ENCODE measurements around the gene NAPSA. TPM values are rescaled to one million over a fixed set of nuclear protein-coding genes. Genes with fewer than 3 reads are reported as not detected.

The NAPSA gene
- total RNA-seq (2012; rRNA removed): 0.22 TPM in 1 of 2 replicates, not detected in the other

DNA sequence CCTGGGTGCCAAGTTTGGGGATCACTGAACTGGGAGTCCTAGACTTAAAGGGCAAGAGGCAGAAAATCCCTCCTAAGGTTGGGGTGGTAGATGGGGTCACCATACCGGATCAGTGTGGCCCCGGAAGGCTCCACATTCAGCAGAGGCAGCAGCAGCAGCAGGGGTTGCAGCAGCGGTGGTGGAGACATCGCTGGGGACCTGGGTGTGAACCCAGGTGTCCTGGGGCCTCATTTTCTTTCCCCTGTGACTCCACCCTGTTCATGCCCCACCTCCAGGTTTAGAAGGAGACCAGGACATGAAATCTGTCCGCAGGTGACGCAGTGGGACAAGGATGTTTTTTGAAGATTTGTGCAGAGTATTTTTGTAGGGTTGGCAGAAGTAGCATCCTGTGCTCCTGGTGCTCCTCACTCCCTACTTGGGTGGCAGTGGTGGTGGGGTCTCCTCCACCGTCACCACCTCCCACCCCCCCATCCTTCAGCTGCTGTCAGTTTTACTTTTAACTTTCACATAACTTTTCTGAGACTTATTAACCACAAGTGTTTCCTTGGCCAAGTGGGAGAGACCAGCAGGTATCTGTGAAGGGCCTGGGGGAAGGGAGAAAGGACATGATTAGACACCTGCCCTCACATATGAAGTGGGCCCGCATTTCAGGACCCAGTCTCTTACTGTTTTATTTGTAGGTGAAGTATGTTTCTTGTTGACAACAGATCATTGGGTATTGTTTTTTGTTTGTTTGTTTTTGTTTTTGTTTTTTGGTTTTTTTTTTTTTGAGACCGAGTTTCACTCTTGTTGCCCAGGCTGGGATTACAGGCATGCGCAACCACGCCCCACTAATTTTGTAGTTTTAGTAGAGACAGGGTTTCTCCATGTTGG, at the start of gene NAPSA:
Gene NAPSA (minus strand): TSS at position 206 of the 873 bp plus-strand sequence. CDS start 18 bp downstream, at position 188.
- no peaks in the 10 kb centered on the region for H3K36me3 ChIP-seq (ENCODE audit: insufficient read depth, low read length)
- H3K4me1 ChIP-seq (ENCODE audit: control insufficient read depth, insufficient read depth, low read length): peaks cover 4% of the 10 kb centered on the region
- no peak within 1 kb of the TSS for H3K9ac ChIP-seq (ENCODE audit: low read depth, low read length)
- H3K4me3 ChIP-seq (ENCODE audit: low read length): no peak within 1 kb of the TSS
- H3K27me3 ChIP-seq (ENCODE audit: control insufficient read depth, insufficient read depth, low read length): no peaks in the 10 kb centered on the region
- no peak within 1 kb of the TSS for H3K4me2 ChIP-seq (ENCODE audit: low read length)
- no peaks in the 10 kb centered on the region for H3K9me3 ChIP-seq (replicated peaks; ENCODE audit: low read length)

GRCh38 chr19:50413531-50413930, 48.1 kb upstream of the NAPSA start:
- Histone ChIP-seq H3K9me3 (replicated peaks; ENCODE audit: low read length) (no peaks in the 10 kb centered on the region), H3K4me3 (ENCODE audit: low read length) (no peak overlapping the region), H3K4me1 (ENCODE audit: control insufficient read depth, insufficient read depth, low read length) (no peaks in the 10 kb centered on the region), H3K27me3 (ENCODE audit: control insufficient read depth, insufficient read depth, low read length) (no peaks in the 10 kb centered on the region), H3K4me2 (ENCODE audit: low read length) (no peak overlapping the region), H3K9ac (ENCODE audit: low read depth, low read length) (no peak overlapping the region), H3K36me3 (ENCODE audit: insufficient read depth, low read length) (no peaks in the 10 kb centered on the region)

DNA sequence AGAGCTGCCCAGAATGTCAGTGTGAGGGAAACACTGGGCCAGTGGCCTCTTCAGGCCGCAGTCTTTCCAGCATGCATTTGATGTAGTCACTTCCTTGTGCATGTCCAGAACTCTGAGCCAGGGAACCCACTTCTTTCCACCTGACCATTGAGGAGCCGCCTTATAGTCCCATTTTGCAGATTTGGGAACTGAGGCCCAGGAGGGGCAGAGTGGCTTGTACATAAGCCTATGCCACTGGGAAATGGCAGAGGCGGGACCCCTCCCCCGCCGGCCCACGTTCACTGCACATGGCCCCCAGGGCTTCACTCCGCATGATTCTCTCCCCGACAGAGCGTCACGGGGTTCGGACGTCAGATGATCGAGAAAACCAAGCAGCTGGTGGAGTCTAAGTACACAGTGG, 47.7 kb upstream of the NAPSA start:
- no peaks in the 10 kb centered on the region for H3K27me3 ChIP-seq (ENCODE audit: control insufficient read depth, insufficient read depth, low read length)
- H3K9me3 ChIP-seq (replicated peaks; ENCODE audit: low read length): no peaks in the 10 kb centered on the region
- no peak overlapping the region for H3K9ac ChIP-seq (ENCODE audit: low read depth, low read length)
- H3K4me3 ChIP-seq (ENCODE audit: low read length): no peak overlapping the region
- no peaks in the 10 kb centered on the region for H3K36me3 ChIP-seq (ENCODE audit: insufficient read depth, low read length)
- H3K4me1 ChIP-seq (ENCODE audit: control insufficient read depth, insufficient read depth, low read length): no peaks in the 10 kb centered on the region
- no peak overlapping the region for H3K4me2 ChIP-seq (ENCODE audit: low read length)

DNA sequence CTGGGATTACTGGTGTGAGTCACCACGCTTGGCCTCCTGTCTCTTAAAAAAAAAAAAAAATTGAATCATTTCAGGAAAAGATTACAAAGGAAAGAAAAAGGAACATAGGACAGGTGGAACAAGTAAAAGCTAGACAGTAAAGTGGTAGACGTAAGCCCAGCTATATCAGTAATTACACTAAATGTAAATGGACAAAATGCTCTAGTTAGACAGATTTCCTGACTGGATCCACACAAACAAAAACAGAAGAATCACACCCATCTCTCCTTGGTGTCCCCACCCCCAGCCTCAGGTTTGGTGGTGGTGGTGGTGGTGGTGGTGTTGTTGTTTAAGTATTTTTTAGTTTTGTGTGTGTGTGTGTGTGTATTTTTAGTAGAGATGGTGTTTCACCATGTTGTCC, 47.0 kb upstream of the NAPSA start:
- Histone ChIP-seq H3K27me3 (ENCODE audit: control insufficient read depth, insufficient read depth, low read length) (no peaks in the 10 kb centered on the region), H3K4me2 (ENCODE audit: low read length) (no peak overlapping the region), H3K36me3 (ENCODE audit: insufficient read depth, low read length) (no peaks in the 10 kb centered on the region), H3K4me3 (ENCODE audit: low read length) (no peak overlapping the region), H3K9me3 (replicated peaks; ENCODE audit: low read length) (no peaks in the 10 kb centered on the region), H3K4me1 (ENCODE audit: control insufficient read depth, insufficient read depth, low read length) (no peaks in the 10 kb centered on the region), H3K9ac (ENCODE audit: low read depth, low read length) (no peak overlapping the region)

- Histone ChIP-seq H3K36me3 (ENCODE audit: insufficient read depth, low read length) (no peaks in the 10 kb centered on the region), H3K9ac (ENCODE audit: low read depth, low read length) (no peak overlapping the region), H3K4me1 (ENCODE audit: control insufficient read depth, insufficient read depth, low read length) (no peaks in the 10 kb centered on the region), H3K4me3 (ENCODE audit: low read length) (no peak overlapping the region), H3K4me2 (ENCODE audit: low read length) (no peak overlapping the region), H3K27me3 (ENCODE audit: control insufficient read depth, insufficient read depth, low read length) (no peaks in the 10 kb centered on the region), H3K9me3 (replicated peaks; ENCODE audit: low read length) (no peaks in the 10 kb centered on the region)
Observed at GRCh38 chr19:50410109-50410508, 44.7 kb upstream of the NAPSA start.

DNA sequence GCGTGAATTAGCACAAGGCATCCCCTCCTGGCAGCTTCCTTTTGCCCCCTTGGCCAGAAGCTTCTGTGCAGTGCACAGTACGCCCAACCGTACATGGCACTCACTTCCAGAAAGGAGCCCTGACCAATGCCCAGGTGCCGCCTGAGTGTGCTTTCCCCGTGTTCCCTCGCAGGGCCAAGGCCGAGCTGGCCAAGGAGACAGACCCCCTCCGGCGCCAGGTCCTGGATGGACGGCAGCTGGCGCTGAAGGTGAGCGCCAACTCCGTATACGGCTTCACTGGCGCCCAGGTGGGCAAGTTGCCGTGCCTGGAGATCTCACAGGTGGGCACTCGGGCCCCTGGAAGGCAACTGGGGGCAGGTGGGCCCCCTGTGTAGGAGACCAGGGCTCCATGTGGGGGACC, 43.9 kb upstream of the NAPSA start:
- H3K9me3 ChIP-seq (replicated peaks; ENCODE audit: low read length): no peaks in the 10 kb centered on the region
- no peaks in the 10 kb centered on the region for H3K36me3 ChIP-seq (ENCODE audit: insufficient read depth, low read length)
- no peak overlapping the region for H3K4me3 ChIP-seq (ENCODE audit: low read length)
- H3K4me1 ChIP-seq (ENCODE audit: control insufficient read depth, insufficient read depth, low read length): no peaks in the 10 kb centered on the region
- no peaks in the 10 kb centered on the region for H3K27me3 ChIP-seq (ENCODE audit: control insufficient read depth, insufficient read depth, low read length)
- H3K4me2 ChIP-seq (ENCODE audit: low read length): no peak overlapping the region
- H3K9ac ChIP-seq (ENCODE audit: low read depth, low read length): no peak overlapping the region

DNA sequence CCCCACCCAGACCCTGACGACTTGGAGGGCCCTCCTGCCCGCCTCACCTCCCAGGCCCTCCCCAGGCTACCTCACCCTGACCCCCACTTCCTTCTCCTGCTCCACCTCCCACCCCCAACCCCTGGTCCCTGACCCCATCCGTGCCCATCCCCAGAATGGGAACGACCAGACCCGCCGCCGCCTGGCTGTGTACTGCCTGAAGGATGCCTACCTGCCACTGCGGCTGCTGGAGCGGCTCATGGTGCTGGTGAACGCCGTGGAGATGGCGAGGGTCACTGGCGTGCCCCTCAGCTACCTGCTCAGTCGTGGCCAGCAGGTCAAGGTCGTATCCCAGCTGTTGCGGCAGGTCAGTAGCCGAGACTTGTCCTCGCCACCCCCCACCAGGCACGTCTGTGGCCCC, 41.4 kb upstream of the NAPSA start:
- Histone ChIP-seq H3K4me3 (ENCODE audit: low read length) (no peak overlapping the region), H3K9ac (ENCODE audit: low read depth, low read length) (no peak overlapping the region), H3K27me3 (ENCODE audit: control insufficient read depth, insufficient read depth, low read length) (no peaks in the 10 kb centered on the region), H3K9me3 (replicated peaks; ENCODE audit: low read length) (no peaks in the 10 kb centered on the region), H3K4me2 (ENCODE audit: low read length) (no peak overlapping the region), H3K36me3 (ENCODE audit: insufficient read depth, low read length) (peaks cover 5% of the 10 kb centered on the region), H3K4me1 (ENCODE audit: control insufficient read depth, insufficient read depth, low read length) (no peaks in the 10 kb centered on the region)

DNA sequence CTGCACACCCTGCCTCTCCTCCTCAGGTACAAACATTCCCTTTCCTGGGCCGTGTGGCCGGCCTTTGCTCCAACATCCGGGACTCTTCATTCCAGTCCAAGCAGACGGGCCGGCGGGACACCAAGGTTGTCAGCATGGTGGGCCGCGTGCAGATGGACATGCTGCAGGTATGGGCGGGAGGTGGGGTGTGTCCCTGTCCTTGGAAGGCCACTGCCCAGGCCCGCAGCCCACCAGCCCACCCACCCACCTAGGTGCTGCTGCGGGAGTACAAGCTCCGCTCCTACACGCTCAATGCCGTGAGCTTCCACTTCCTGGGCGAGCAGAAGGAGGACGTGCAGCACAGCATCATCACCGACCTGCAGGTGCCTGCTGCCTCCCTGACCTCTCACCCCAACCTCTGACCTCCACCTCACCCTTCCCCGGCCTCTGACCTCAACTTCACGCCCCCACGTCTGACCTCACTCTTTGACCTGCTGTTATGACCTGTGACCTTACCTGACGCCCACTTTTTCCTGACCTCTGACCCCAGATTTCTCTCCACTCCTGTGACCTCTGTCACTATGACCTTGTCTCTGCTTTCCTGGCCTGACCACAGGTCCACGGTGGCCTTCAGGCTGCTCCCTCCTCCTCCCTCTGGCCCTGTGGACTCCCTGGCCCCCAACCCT, 40.8 kb upstream of the NAPSA start:
- H3K4me3 ChIP-seq (ENCODE audit: low read length): no peak overlapping the region
- H3K4me1 ChIP-seq (ENCODE audit: control insufficient read depth, insufficient read depth, low read length): no peaks in the 10 kb centered on the region
- no peaks in the 10 kb centered on the region for H3K9me3 ChIP-seq (replicated peaks; ENCODE audit: low read length)
- H3K4me2 ChIP-seq (ENCODE audit: low read length): no peak overlapping the region
- no peaks in the 10 kb centered on the region for H3K27me3 ChIP-seq (ENCODE audit: control insufficient read depth, insufficient read depth, low read length)
- peaks cover 5% of the 10 kb centered on the region for H3K36me3 ChIP-seq (ENCODE audit: insufficient read depth, low read length)
- H3K9ac ChIP-seq (ENCODE audit: low read depth, low read length): no peak overlapping the region

GRCh38 chr19:50402544-50403301, 37.3 kb upstream of the NAPSA start:
- Histone ChIP-seq H3K9me3 (replicated peaks; ENCODE audit: low read length) (no peaks in the 10 kb centered on the region), H3K4me1 (ENCODE audit: control insufficient read depth, insufficient read depth, low read length) (no peaks in the 10 kb centered on the region), H3K36me3 (ENCODE audit: insufficient read depth, low read length) (peaks cover 5% of the 10 kb centered on the region), H3K27me3 (ENCODE audit: control insufficient read depth, insufficient read depth, low read length) (no peaks in the 10 kb centered on the region), H3K4me3 (ENCODE audit: low read length) (no peak overlapping the region), H3K4me2 (ENCODE audit: low read length) (no peak overlapping the region), H3K9ac (ENCODE audit: low read depth, low read length) (no peak overlapping the region)

- no peaks in the 10 kb centered on the region for H3K27me3 ChIP-seq (ENCODE audit: control insufficient read depth, insufficient read depth, low read length)
- no peak overlapping the region for H3K4me2 ChIP-seq (ENCODE audit: low read length)
- H3K9me3 ChIP-seq (replicated peaks; ENCODE audit: low read length): no peaks in the 10 kb centered on the region
- H3K36me3 ChIP-seq (ENCODE audit: insufficient read depth, low read length): peaks cover 5% of the 10 kb centered on the region
- no peak overlapping the region for H3K9ac ChIP-seq (ENCODE audit: low read depth, low read length)
- no peak overlapping the region for H3K4me3 ChIP-seq (ENCODE audit: low read length)
- H3K4me1 ChIP-seq (ENCODE audit: control insufficient read depth, insufficient read depth, low read length): no peaks in the 10 kb centered on the region
Observed at GRCh38 chr19:50401605-50402450, 36.4 kb upstream of the NAPSA start.

DNA sequence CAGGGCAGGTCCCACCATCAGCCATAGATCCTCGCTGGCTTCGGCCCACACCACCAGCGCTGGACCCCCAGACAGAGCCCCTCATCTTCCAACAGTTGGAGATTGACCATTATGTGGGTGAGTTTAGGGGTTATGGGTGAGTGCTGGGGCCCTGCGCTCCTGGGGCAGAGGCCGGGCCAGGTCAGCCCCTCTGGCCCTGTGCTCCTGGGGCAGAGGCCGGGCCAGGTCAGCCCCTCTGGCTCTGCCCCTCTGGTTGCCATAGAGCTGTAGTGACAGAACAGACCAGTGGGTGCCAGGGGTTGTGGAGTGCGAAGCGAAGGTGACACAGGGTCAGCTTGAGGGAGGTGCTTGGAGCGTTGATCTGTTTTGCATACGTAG, 33.9 kb upstream of the NAPSA start:
- H3K9ac ChIP-seq (ENCODE audit: low read depth, low read length): no peak overlapping the region
- H3K9me3 ChIP-seq (replicated peaks; ENCODE audit: low read length): no peaks in the 10 kb centered on the region
- H3K4me3 ChIP-seq (ENCODE audit: low read length): no peak overlapping the region
- no peak overlapping the region for H3K4me2 ChIP-seq (ENCODE audit: low read length)
- H3K27me3 ChIP-seq (ENCODE audit: control insufficient read depth, insufficient read depth, low read length): no peaks in the 10 kb centered on the region
- peaks cover 5% of the 10 kb centered on the region for H3K36me3 ChIP-seq (ENCODE audit: insufficient read depth, low read length)
- no peaks in the 10 kb centered on the region for H3K4me1 ChIP-seq (ENCODE audit: control insufficient read depth, insufficient read depth, low read length)

All from skeletal muscle satellite cell (primary cell).